ENCODE data around the gene EMSY. TPM values are rescaled to one million over a fixed set of nuclear protein-coding genes. Genes with fewer than 3 reads are reported as not detected.

Gene EMSY
- polyA plus RNA-seq, 1 donor from 2014 or later = 25.0 TPM

DNA sequence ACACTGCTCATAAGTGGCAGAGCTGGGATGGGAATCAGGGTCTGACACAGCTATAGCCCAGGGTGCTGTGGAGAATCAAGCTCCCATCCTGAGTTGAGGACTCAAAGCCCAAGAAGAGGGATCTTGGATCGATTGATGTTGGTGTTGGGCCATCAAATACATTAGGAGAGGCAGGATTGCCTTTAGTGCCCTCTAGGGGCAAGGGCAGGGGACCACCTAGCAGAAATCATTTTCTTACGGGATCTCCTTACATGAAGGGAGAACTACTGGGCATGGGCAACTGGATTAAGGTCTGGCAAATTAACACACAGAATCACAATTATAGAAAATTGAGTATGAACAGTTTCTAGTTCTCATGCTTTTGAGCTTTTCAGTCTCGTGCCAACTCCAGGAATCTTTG lies 24.9 kb upstream of the EMSY start:
- Histone ChIP-seq H2AFZ (ENCODE audit: low read depth, low read length) (no peak overlapping the region), H3K27me3 (ENCODE audit: insufficient read depth, low read depth, low read length) (no peaks in the 10 kb centered on the region), H3F3A (ENCODE audit: insufficient read depth, low read length, poor library complexity, severe bottlenecking) (no peaks in the 10 kb centered on the region), H3K9me2 (ENCODE audit: insufficient read depth, low read length) (no peaks in the 10 kb centered on the region), H3K9ac (ENCODE audit: low read length) (no peak overlapping the region), H3K27ac (ENCODE audit: low read length) (no peak overlapping the region), H4K20me1 (ENCODE audit: insufficient read depth) (no peaks in the 10 kb centered on the region), H3K36me3 (ENCODE audit: insufficient read depth, low read length) (no peaks in the 10 kb centered on the region), H3K4me3 (ENCODE audit: low read length) (no peak overlapping the region), H3K4me2 (ENCODE audit: low read length) (no peak overlapping the region), H3K9me3 (ENCODE audit: low read length) (no peaks in the 10 kb centered on the region), H3K79me2 (replicated peaks; ENCODE audit: insufficient read depth, low read length) (no peaks in the 10 kb centered on the region)
- TF ChIP-seq POLR2AphosphoS5 (IDR thresholded peaks at IDR 0.05) = no peak
- TF ChIP-seq, protein P1, sequence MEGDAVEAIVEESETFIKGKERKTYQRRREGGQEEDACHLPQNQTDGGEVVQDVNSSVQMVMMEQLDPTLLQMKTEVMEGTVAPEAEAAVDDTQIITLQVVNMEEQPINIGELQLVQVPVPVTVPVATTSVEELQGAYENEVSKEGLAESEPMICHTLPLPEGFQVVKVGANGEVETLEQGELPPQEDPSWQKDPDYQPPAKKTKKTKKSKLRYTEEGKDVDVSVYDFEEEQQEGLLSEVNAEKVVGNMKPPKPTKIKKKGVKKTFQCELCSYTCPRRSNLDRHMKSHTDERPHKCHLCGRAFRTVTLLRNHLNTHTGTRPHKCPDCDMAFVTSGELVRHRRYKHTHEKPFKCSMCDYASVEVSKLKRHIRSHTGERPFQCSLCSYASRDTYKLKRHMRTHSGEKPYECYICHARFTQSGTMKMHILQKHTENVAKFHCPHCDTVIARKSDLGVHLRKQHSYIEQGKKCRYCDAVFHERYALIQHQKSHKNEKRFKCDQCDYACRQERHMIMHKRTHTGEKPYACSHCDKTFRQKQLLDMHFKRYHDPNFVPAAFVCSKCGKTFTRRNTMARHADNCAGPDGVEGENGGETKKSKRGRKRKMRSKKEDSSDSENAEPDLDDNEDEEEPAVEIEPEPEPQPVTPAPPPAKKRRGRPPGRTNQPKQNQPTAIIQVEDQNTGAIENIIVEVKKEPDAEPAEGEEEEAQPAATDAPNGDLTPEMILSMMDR (IDR thresholded peaks at IDR 0.05; ENCODE audit: poor library complexity, severe bottlenecking) = no peak
- no peak for TF ChIP-seq EZH2 (IDR thresholded peaks at IDR 0.05; ENCODE audit: borderline replicate concordance, insufficient read depth, low read length, poor library complexity, severe bottlenecking)
- no peak for TF ChIP-seq RAD21 (conservative IDR thresholded peaks at IDR 0.05)
- TF ChIP-seq TAF1 (IDR thresholded peaks at IDR 0.05; ENCODE audit: low read depth) = no peak
- no peak for TF ChIP-seq SMC3 (conservative IDR thresholded peaks at IDR 0.05; ENCODE audit: poor library complexity)
- no peak for TF ChIP-seq EP300 (conservative IDR thresholded peaks at IDR 0.05; ENCODE audit: poor library complexity, severe bottlenecking)
- no peak for TF ChIP-seq MXI1 (conservative IDR thresholded peaks at IDR 0.05; ENCODE audit: poor library complexity, severe bottlenecking)
- TF ChIP-seq, protein P2, sequence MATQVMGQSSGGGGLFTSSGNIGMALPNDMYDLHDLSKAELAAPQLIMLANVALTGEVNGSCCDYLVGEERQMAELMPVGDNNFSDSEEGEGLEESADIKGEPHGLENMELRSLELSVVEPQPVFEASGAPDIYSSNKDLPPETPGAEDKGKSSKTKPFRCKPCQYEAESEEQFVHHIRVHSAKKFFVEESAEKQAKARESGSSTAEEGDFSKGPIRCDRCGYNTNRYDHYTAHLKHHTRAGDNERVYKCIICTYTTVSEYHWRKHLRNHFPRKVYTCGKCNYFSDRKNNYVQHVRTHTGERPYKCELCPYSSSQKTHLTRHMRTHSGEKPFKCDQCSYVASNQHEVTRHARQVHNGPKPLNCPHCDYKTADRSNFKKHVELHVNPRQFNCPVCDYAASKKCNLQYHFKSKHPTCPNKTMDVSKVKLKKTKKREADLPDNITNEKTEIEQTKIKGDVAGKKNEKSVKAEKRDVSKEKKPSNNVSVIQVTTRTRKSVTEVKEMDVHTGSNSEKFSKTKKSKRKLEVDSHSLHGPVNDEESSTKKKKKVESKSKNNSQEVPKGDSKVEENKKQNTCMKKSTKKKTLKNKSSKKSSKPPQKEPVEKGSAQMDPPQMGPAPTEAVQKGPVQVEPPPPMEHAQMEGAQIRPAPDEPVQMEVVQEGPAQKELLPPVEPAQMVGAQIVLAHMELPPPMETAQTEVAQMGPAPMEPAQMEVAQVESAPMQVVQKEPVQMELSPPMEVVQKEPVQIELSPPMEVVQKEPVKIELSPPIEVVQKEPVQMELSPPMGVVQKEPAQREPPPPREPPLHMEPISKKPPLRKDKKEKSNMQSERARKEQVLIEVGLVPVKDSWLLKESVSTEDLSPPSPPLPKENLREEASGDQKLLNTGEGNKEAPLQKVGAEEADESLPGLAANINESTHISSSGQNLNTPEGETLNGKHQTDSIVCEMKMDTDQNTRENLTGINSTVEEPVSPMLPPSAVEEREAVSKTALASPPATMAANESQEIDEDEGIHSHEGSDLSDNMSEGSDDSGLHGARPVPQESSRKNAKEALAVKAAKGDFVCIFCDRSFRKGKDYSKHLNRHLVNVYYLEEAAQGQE (IDR thresholded peaks at IDR 0.05; ENCODE audit: borderline replicate concordance) = no peak

- Histone ChIP-seq H3K9me2 (ENCODE audit: insufficient read depth, low read length) (no peaks in the 10 kb centered on the region), H3K4me2 (ENCODE audit: low read length) (no peak overlapping the region), H3K4me3 (ENCODE audit: low read length) (no peak overlapping the region), H4K20me1 (ENCODE audit: insufficient read depth) (no peaks in the 10 kb centered on the region), H3F3A (ENCODE audit: insufficient read depth, low read length, poor library complexity, severe bottlenecking) (no peaks in the 10 kb centered on the region), H3K27ac (ENCODE audit: low read length) (no peak overlapping the region), H3K36me3 (ENCODE audit: insufficient read depth, low read length) (no peaks in the 10 kb centered on the region), H3K79me2 (replicated peaks; ENCODE audit: insufficient read depth, low read length) (no peaks in the 10 kb centered on the region), H3K9me3 (ENCODE audit: low read length) (no peaks in the 10 kb centered on the region), H2AFZ (ENCODE audit: low read depth, low read length) (no peak overlapping the region), H3K9ac (ENCODE audit: low read length) (no peak overlapping the region), H3K27me3 (ENCODE audit: insufficient read depth, low read depth, low read length) (no peaks in the 10 kb centered on the region)
- no peak for TF ChIP-seq SMC3 (conservative IDR thresholded peaks at IDR 0.05; ENCODE audit: poor library complexity)
- TF ChIP-seq, protein P2 (IDR thresholded peaks at IDR 0.05; ENCODE audit: borderline replicate concordance) = no peak
- no peak for TF ChIP-seq RAD21 (conservative IDR thresholded peaks at IDR 0.05)
- TF ChIP-seq EP300 (conservative IDR thresholded peaks at IDR 0.05; ENCODE audit: poor library complexity, severe bottlenecking) = no peak
- TF ChIP-seq MXI1 (conservative IDR thresholded peaks at IDR 0.05; ENCODE audit: poor library complexity, severe bottlenecking) = no peak
- no peak for TF ChIP-seq EZH2 (IDR thresholded peaks at IDR 0.05; ENCODE audit: borderline replicate concordance, insufficient read depth, low read length, poor library complexity, severe bottlenecking)
- TF ChIP-seq TAF1 (IDR thresholded peaks at IDR 0.05; ENCODE audit: low read depth) = no peak
- TF ChIP-seq, protein P1 (IDR thresholded peaks at IDR 0.05; ENCODE audit: poor library complexity, severe bottlenecking) = no peak
- TF ChIP-seq POLR2AphosphoS5 (IDR thresholded peaks at IDR 0.05) = no peak
These were observed 20.4 kb upstream of the EMSY start for GRCh38 chr11:76424379-76424778.
